Activated naive CD4-positive, alpha-beta T cell treated with anti-CD3 and anti-CD28 coated beads, Interleukin-2, amount 10 ng/mL, durations not matched to agents 7 days and 5 days (primary cell): ENCODE results near the gene LRRC28.

Source experiments
- CTCF ChIA-PET: fragments of 350-600 bp; sonication (Branson Sonifier 250); formaldehyde crosslinking; loops from one replicate; lab custom pipeline; 2021; ENCODE audit warnings: antibody characterized with exemption; lab: Charles Lee
- DNase-seq: peaks from one replicate; pipeline ENCODE4 v3.0.0-alpha.2; 2020
- H3K27ac Mint-ChIP-seq: one replicate; pipeline ENCODE4 v1.8.0; 2021; ENCODE audit warnings: mild to moderate bottlenecking, moderate library complexity, mixed read lengths
- H3K27me3 Mint-ChIP-seq: one replicate; pipeline ENCODE4 v1.8.0; 2021; ENCODE audit warnings: mild to moderate bottlenecking, mixed read lengths
- H3K36me3 Mint-ChIP-seq: one replicate; pipeline ENCODE4 v1.8.0; 2021; ENCODE audit warnings: mixed read lengths
- H3K4me1 Mint-ChIP-seq: one replicate; pipeline ENCODE4 v1.8.0; 2021; ENCODE audit warnings: mixed read lengths
- H3K4me3 Mint-ChIP-seq: one replicate; pipeline ENCODE4 v1.8.0; 2021; ENCODE audit warnings: mild to moderate bottlenecking, moderate library complexity, mixed read lengths
- H3K9me3 Mint-ChIP-seq: one replicate; pipeline ENCODE4 v1.8.0; 2021; ENCODE audit warnings: mixed read lengths

Gene LRRC28

GRCh38 chr15:99264125-99264524 lies 12.8 kb downstream of the LRRC28 start:
- Mint-ChIP-seq H3K4me3 (no peak overlapping the region), H3K4me1 (peaks cover 17% of the 10 kb centered on the region), H3K36me3 (peaks cover 5% of the 10 kb centered on the region), H3K27me3 (no peaks in the 10 kb centered on the region), H3K9me3 (no peaks in the 10 kb centered on the region), H3K27ac (peak overlapping the region; percentile 33)
- CTCF ChIA-PET, result interaction anchor here (0.8 to 3.7 kb wide), 4 partner anchors 9 to 440 kb away, joined by 3 to 26 read pairs (median 4); no protein-coding TSS in a partner anchor
- no peak for DNase-seq

GRCh38 chr15:99265541-99266070 lies 14.3 kb downstream of the LRRC28 start:
- Mint-ChIP-seq H3K4me1 (peaks cover 17% of the 10 kb centered on the region), H3K9me3 (no peaks in the 10 kb centered on the region), H3K27ac (no peak overlapping the region), H3K27me3 (no peaks in the 10 kb centered on the region), H3K4me3 (no peak overlapping the region), H3K36me3 (peaks cover 5% of the 10 kb centered on the region)
- CTCF ChIA-PET, result no interaction called here
- DNase-seq, result no peak

- CTCF ChIA-PET, result interaction anchor here (1.0 to 1.7 kb wide), 3 partner anchors 11 to 436 kb away, joined by 4 to 7 read pairs (median 5); no protein-coding TSS in a partner anchor
Measured at GRCh38 chr15:99267957-99268356, 16.7 kb downstream of the LRRC28 start.

DNA sequence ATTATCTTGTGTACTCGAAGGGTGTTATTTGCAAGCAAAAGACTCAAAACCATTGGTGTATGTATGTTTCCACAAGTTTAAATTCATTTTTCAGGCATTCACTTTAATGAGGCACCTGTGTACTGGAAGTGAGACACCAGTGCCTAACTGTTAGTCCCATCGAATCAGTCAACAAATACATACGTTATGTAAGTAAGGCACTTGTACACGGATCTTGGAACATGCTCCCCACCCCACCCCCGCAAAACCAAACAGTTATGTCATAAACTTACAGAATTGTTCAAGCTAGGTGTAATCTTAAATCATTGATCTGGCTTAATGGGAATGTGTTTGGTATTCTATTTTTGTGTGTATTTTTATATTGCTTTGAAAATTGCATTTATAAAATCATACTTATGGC lies 17.1 kb downstream of the LRRC28 start:
- Mint-ChIP-seq H3K4me1 (peaks cover 17% of the 10 kb centered on the region), H3K4me3 (no peak overlapping the region), H3K27ac (no peak overlapping the region), H3K36me3 (peaks cover 4% of the 10 kb centered on the region), H3K27me3 (no peaks in the 10 kb centered on the region), H3K9me3 (no peaks in the 10 kb centered on the region)
- no peak for DNase-seq
- CTCF ChIA-PET, result interaction anchor here (0.7 to 1.1 kb wide), 3 partner anchors 10 to 488 kb away, joined by 3 to 5 read pairs (median 4); no protein-coding TSS in a partner anchor

More at GRCh38 chr15:99267957-99268356, 16.7 kb downstream of the LRRC28 start:
- peaks cover 5% of the 10 kb centered on the region for H3K36me3 Mint-ChIP-seq
- H3K4me3 Mint-ChIP-seq, result no peak overlapping the region
- H3K27me3 Mint-ChIP-seq, result no peaks in the 10 kb centered on the region
- no peak overlapping the region for H3K27ac Mint-ChIP-seq
- H3K4me1 Mint-ChIP-seq, result peaks cover 17% of the 10 kb centered on the region
- H3K9me3 Mint-ChIP-seq, result no peaks in the 10 kb centered on the region
- DNase-seq, result no peak

DNA sequence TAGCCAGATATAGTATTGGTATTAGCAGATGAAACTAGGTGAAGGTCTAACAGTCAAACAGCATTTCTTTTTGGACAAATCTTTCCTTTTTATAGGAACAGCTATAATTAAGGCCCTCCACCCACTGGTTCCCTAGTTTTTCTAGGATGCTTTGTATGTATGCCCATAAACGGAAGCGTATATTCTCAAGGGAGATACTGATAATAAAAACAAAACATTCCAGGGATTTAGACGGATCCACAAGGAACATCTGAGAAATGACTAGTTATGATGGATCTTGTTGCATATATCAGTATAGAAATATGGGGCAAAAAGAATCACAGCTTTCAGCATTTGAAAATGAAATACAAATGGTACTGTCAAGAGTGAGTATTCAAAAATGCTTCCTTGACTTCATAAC lies 22.5 kb downstream of the LRRC28 start:
- no peak overlapping the region for H3K4me3 Mint-ChIP-seq
- H3K4me1 Mint-ChIP-seq, result peaks cover 5% of the 10 kb centered on the region
- no peaks in the 10 kb centered on the region for H3K27me3 Mint-ChIP-seq
- CTCF ChIA-PET, result interaction anchor here (0.6 to 7.3 kb wide), 13 partner anchors 8 to 1065 kb away, joined by 3 to 99 read pairs (median 10); partner anchors contain the start of gene SYNM
- DNase-seq, result no peak
- no peaks in the 10 kb centered on the region for H3K36me3 Mint-ChIP-seq
- H3K27ac Mint-ChIP-seq, result no peak overlapping the region
- no peaks in the 10 kb centered on the region for H3K9me3 Mint-ChIP-seq

DNA sequence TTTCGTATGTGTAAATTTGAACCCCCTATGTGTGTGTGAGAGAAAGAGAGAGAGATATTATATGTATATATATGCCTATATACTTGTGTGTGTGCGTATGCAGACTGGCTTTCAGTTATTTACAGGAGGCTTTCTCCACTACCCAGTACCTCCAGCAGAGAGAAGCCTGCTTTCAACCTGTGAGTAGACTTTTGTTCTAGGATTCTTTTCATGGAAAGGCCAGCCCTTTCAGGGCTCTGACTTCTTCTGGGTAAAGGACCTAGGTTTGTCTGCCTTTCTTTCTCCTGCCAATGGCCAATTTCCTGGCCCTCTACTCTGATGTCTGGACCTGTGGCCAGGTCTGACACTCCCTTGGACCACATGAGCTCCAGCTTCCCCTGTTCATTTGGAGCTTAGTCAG lies 23.8 kb downstream of the LRRC28 start:
- no peak for DNase-seq
- peaks cover 18% of the 10 kb centered on the region for H3K4me1 Mint-ChIP-seq
- CTCF ChIA-PET, result interaction anchor here (1.3 to 7.3 kb wide), 4 partner anchors 97 to 479 kb away, joined by 3 to 99 read pairs (median 34); partner anchors contain the start of gene SYNM
- H3K36me3 Mint-ChIP-seq, result peaks cover 5% of the 10 kb centered on the region
- no peaks in the 10 kb centered on the region for H3K27me3 Mint-ChIP-seq
- H3K9me3 Mint-ChIP-seq, result no peaks in the 10 kb centered on the region
- no peak overlapping the region for H3K4me3 Mint-ChIP-seq
- no peak overlapping the region for H3K27ac Mint-ChIP-seq

DNA sequence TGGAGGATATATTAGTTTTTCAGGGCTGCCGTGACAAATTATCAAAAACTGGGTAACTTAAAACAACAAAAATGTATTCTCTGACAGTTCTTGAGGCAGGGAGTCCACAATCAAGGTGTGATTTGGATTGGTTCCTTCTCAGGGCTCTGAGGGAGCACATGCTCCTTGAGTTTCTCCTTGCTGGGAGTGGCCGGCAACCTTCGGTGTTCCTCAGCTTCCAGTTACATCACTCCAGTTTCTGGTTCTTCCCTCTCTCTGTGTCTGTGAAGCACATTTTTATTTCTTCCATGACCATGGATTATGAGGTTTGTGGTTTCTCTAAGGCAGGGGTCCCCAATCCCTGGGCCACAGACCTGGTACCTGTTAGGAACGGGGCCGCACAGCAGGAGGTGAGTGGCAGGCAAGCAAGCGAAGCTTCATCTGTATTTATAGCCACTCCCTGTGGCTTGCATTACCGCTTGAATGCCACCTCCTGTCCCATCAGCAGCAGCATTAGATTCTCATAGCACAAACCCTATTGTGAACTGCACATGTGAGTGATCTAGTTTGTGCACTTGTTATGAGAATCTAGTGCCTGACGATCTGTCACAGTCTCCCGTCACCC lies 24.3 kb downstream of the LRRC28 start:
- CTCF ChIA-PET, result interaction anchor here (1.6 to 7.3 kb wide), 3 partner anchors 96 to 478 kb away, joined by 3 to 99 read pairs (median 58); no protein-coding TSS in a partner anchor
- peaks cover 7% of the 10 kb centered on the region for H3K36me3 Mint-ChIP-seq
- no peak overlapping the region for H3K27ac Mint-ChIP-seq
- H3K9me3 Mint-ChIP-seq, result no peaks in the 10 kb centered on the region
- H3K27me3 Mint-ChIP-seq, result no peaks in the 10 kb centered on the region
- H3K4me1 Mint-ChIP-seq, result peaks cover 24% of the 10 kb centered on the region
- no peak overlapping the region for H3K4me3 Mint-ChIP-seq
- no peak for DNase-seq

DNA sequence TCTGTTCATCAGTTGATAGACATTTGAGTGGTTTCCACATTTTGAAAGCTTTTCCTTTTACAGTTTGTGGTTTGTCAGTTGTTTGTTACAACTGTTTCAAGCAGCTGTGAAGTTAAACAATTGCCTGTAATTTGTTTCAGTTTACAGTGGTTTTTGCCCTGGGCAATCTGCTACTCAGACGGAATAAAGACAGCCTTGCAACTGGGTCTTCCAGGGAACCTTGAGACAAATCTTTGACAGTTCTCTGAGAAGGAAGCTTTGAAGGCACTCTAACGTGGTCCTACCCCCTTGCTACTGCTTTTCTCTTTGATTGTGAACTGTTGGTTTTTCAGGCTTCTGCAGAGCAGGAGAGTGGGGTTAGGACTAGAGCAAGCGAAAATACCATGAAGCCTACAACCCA lies 28.0 kb downstream of the LRRC28 start:
- H3K9me3 Mint-ChIP-seq, result no peaks in the 10 kb centered on the region
- H3K36me3 Mint-ChIP-seq, result peaks cover 9% of the 10 kb centered on the region
- H3K27me3 Mint-ChIP-seq, result no peaks in the 10 kb centered on the region
- peak overlapping the region; percentile 8 for H3K27ac Mint-ChIP-seq
- H3K4me3 Mint-ChIP-seq, result no peak overlapping the region
- CTCF ChIA-PET, result interaction anchor here (4.0 kb wide), 1 partner anchor 425 kb away, joined by 29 read pairs; no protein-coding TSS in a partner anchor
- DNase-seq, result no peak
- peaks cover 29% of the 10 kb centered on the region for H3K4me1 Mint-ChIP-seq

DNA sequence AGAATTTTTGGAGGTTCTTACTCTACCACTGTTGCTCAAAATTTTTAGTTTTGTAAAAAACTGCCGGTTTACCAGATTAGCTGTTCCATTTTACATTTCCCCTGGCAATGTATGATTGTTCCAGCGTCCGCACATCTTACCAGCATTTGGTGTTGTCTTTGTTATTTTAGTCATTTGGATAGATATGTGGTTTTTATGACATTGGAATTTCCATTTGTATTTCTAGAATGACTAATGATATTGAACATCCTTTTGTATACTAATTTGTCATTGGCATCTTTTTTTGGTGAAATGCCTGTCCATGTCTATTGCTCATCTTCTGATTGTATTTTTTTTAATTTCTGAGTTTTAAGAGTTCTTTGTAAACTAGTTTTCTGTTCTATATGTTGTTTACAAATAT lies 28.5 kb downstream of the LRRC28 start:
- H3K27me3 Mint-ChIP-seq, result no peaks in the 10 kb centered on the region
- no peak overlapping the region for H3K4me3 Mint-ChIP-seq
- peaks cover 33% of the 10 kb centered on the region for H3K4me1 Mint-ChIP-seq
- H3K36me3 Mint-ChIP-seq, result peaks cover 9% of the 10 kb centered on the region
- H3K27ac Mint-ChIP-seq, result peak overlapping the region; percentile 72
- CTCF ChIA-PET, result interaction anchor here (4.0 kb wide), 1 partner anchor 424 kb away, joined by 29 read pairs; no protein-coding TSS in a partner anchor
- DNase-seq, result no peak
- H3K9me3 Mint-ChIP-seq, result no peaks in the 10 kb centered on the region

GRCh38 chr15:99282121-99282520 lies 30.8 kb downstream of the LRRC28 start:
- Mint-ChIP-seq H3K9me3 (no peaks in the 10 kb centered on the region), H3K4me1 (peaks cover 31% of the 10 kb centered on the region), H3K27me3 (no peaks in the 10 kb centered on the region), H3K27ac (no peak overlapping the region), H3K4me3 (no peak overlapping the region), H3K36me3 (peaks cover 9% of the 10 kb centered on the region)
- CTCF ChIA-PET, result interaction anchor here (0.9 to 4.0 kb wide), 5 partner anchors 10 to 428 kb away, joined by 3 to 29 read pairs (median 3); no protein-coding TSS in a partner anchor
- no peak for DNase-seq

- no peak for DNase-seq
- Mint-ChIP-seq H3K9me3 (no peaks in the 10 kb centered on the region), H3K4me1 (peaks cover 29% of the 10 kb centered on the region), H3K27me3 (no peaks in the 10 kb centered on the region), H3K27ac (no peak overlapping the region), H3K36me3 (peaks cover 9% of the 10 kb centered on the region), H3K4me3 (no peak overlapping the region)
- CTCF ChIA-PET, result interaction anchor here (0.9 to 4.0 kb wide), 3 partner anchors 10 to 425 kb away, joined by 3 to 29 read pairs (median 19); no protein-coding TSS in a partner anchor
Measured at GRCh38 chr15:99282586-99282985, 31.3 kb downstream of the LRRC28 start.

GRCh38 chr15:99283717-99284116 lies 32.4 kb downstream of the LRRC28 start:
- CTCF ChIA-PET, result interaction anchor here (4.6 kb wide), 1 partner anchor 420 kb away, joined by 66 read pairs; no protein-coding TSS in a partner anchor
- Mint-ChIP-seq H3K9me3 (no peaks in the 10 kb centered on the region), H3K4me3 (no peak overlapping the region), H3K27ac (no peak overlapping the region), H3K27me3 (no peaks in the 10 kb centered on the region), H3K36me3 (peaks cover 9% of the 10 kb centered on the region), H3K4me1 (peaks cover 28% of the 10 kb centered on the region)
- no peak for DNase-seq

GRCh38 chr15:99291643-99292042 lies 40.4 kb downstream of the LRRC28 start:
- DNase-seq, result no peak
- Mint-ChIP-seq H3K9me3 (peaks cover 13% of the 10 kb centered on the region), H3K27ac (no peak overlapping the region), H3K27me3 (no peaks in the 10 kb centered on the region), H3K4me1 (peaks cover 3% of the 10 kb centered on the region), H3K36me3 (peaks cover 21% of the 10 kb centered on the region), H3K4me3 (no peak overlapping the region)
- CTCF ChIA-PET, result no interaction called here

GRCh38 chr15:99295840-99296239 lies 44.6 kb downstream of the LRRC28 start:
- no peak for DNase-seq
- peaks cover 3% of the 10 kb centered on the region for H3K4me1 Mint-ChIP-seq
- H3K36me3 Mint-ChIP-seq, result peaks cover 21% of the 10 kb centered on the region
- peaks cover 13% of the 10 kb centered on the region for H3K9me3 Mint-ChIP-seq
- H3K27me3 Mint-ChIP-seq, result no peaks in the 10 kb centered on the region
- H3K27ac Mint-ChIP-seq, result no peak overlapping the region
- H3K4me3 Mint-ChIP-seq, result no peak overlapping the region
- CTCF ChIA-PET, result interaction anchor here (2.4 kb wide), 1 partner anchor 9 kb away, joined by 9 read pairs; no protein-coding TSS in a partner anchor
